VCaP (cell line): ENCODE data around the gene GJB4.
"Not testable (repeated sequence)": the region's sequence is repeated elsewhere in the genome, so short reads cannot be mapped to it uniquely, and the experiment has no call there.

Experiments
- H3K27ac ChIP-seq: fragments of 450-650 bp; 2 replicates; pipeline ENCODE4 v1.5.1; 2017
- TF ChIP-seq, protein P1 (sequence below): fragments of 450-650 bp; conservative IDR thresholded peaks from 2 replicates; pipeline ENCODE4 v1.5.1; 2017; ENCODE audit warnings: mild to moderate bottlenecking, moderate library complexity

GJB4 gene

DNA sequence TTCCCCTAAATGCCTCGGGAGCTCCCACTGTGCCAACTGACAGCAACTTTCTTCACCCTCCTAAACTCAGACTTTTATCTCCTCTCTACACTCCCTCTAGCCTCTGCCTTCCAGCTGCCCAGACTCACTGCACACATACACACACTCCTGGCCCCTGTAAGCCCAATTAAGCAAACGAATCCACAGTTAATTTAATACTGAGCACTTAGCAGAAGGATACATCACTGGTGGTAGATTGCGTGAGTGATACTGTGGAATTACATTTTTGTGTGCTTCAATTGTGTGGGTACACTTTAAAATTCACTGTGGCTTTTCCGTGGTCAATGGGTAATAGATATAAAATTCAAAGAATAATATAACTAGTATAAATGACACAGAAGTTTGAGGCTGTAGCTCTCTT is 38.3 kb upstream of the GJB4 start:
- no peak overlapping the region for H3K27ac ChIP-seq
- TF ChIP-seq, protein P1, sequence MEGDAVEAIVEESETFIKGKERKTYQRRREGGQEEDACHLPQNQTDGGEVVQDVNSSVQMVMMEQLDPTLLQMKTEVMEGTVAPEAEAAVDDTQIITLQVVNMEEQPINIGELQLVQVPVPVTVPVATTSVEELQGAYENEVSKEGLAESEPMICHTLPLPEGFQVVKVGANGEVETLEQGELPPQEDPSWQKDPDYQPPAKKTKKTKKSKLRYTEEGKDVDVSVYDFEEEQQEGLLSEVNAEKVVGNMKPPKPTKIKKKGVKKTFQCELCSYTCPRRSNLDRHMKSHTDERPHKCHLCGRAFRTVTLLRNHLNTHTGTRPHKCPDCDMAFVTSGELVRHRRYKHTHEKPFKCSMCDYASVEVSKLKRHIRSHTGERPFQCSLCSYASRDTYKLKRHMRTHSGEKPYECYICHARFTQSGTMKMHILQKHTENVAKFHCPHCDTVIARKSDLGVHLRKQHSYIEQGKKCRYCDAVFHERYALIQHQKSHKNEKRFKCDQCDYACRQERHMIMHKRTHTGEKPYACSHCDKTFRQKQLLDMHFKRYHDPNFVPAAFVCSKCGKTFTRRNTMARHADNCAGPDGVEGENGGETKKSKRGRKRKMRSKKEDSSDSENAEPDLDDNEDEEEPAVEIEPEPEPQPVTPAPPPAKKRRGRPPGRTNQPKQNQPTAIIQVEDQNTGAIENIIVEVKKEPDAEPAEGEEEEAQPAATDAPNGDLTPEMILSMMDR = no peak

DNA sequence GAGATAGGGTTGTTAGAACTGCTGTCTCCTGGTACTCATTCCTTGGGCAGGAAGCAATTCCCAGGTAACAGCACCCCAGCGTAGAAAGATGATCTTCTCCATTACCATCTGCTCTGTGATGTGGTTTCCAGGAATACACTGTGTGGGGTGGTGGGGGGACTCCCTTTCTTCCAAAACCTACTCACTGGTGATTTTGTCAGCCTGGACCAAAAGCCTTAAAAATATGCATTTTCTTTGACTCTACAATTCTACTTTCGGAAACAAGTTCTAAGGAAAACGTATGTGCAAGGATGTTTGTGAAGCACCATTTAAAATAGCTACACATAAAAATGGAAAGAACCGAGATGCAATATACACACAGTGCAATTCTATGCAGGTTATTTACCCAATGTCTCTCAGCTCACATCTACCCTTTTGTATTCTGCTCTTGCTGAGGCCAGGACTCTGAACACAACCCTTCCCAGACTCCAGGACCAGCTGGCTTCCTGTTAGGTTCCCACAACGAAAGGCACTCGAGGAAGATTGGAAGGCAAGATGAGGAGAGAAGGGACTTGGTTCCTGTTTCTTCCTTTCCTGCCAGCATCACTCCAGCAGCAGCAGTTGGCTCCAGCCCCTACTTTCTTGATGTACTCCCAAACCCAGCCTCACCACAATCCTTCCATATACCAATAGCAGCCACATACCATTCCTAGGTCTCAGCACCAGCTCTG is 37.7 kb upstream of the GJB4 start:
- TF ChIP-seq, protein P1 = no peak
- H3K27ac ChIP-seq = no peak overlapping the region

DNA sequence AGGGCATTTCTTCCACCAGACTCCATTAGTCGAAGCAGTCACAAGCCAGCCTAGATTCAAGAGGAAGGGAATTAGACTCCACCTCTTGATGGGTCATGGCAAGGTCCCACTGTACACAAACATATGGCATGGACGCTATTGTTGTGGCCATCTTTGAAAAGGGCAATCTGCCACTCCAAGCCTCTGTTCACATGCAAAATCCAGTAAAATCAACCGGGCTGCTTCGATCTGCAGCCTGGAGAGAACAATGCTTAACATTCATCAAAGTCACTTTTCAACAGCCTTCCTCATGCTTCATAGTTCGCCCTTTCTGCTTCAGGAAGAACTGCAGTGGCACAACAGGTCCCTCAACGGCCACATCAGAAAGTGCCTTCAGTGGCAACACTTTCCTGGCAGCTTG is 32.7 kb upstream of the GJB4 start:
- TF ChIP-seq, protein P1 = no peak
- no peak overlapping the region for H3K27ac ChIP-seq

DNA sequence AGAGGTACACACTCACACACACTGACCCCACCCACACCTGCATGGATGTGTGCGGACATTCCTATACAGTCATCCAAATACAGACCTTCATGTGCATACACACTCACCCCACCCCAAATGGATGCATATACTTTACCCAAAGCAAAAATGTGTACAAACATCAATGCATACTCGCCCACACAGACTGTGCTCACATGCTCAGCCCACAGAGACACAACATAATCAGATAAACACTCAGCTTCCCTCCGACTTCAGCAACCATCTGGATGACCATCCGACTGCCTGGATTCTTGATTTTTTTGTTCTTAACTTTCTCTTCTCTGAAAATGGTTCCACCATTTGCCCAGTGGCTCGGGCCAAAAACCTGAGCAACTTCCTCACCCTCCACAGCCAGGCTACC is 29.1 kb upstream of the GJB4 start:
- H3K27ac ChIP-seq = no peak overlapping the region
- TF ChIP-seq, protein P1 = no peak

DNA sequence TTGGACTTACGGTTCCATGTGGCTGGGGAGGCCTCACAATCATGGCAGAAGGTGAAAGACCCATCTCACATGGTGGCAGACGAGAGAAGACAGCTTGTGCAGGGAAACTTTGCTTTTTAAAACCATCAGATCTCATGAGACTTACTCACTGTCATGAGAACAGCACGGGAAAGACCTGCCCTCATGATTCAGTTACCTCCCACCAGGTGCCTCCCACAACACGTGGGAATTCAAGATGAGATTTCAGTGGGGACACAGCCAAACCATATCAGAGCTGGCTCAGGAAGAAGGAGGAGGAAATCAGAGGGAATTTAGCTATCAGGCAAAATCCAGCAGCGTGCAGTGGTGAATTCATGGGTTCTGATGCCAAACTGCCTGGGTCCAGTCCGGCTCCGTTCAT is 26.7 kb upstream of the GJB4 start:
- not testable (repeated sequence) for H3K27ac ChIP-seq

DNA sequence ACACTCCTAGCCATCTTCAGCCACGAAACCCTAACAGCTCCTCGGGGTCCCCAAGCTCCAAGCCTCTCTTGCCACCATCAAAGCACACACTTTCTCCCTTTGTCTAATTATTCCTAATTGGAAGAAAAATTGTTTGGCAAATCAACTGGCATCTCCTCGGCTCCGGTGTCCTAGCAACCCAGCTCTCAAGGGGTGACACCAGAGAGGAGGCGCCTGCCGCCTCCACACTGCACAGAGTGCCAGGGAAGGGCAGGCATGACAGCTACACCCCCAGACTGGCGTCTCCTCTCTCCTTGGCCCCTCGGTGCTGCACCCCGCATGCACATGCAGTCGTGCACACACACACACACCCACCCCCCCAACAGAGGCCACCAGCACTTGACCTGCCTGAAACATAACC is 22.8 kb upstream of the GJB4 start:
- H3K27ac ChIP-seq = no peak overlapping the region
- TF ChIP-seq, protein P1 = no peak

DNA sequence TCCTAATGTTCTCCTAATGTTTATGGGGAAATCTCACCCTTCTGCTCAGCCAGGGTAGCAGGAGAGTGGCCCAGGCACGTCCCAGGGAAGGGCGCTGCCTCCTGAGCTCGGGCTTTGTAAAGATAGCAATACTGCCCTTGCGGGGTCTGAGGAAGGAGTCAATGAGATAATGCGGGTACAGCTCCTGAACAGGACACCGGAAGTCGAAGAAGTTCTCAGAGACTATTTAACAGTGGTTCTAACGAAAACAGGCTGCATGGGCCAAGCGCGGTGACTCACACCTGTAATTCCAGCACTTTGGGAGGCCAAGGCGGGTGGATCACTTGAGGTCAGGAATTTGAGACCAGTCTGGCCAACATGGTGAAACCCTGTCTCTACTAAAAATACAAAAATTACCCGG is 22.3 kb upstream of the GJB4 start:
- not testable (repeated sequence) for H3K27ac ChIP-seq

DNA sequence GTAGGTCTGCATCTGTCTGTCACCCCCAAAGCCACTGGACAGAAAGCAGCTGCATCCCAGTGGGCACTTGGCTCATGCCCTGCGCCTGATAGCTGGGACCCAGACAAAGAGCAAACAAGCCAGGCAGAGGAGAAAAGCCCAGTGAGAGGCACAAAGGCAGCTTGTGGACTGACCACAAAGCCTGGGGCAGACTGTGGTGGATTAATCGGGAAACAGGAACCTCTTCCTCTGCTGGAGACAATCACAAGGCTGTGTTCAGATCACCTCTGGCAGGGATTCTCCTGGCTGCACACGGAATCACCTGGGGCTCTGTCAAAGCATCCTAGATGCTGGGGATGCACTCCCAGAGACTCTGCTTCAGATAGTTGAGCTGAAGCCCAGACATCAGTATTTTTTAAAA is 19.9 kb upstream of the GJB4 start:
- no peak overlapping the region for H3K27ac ChIP-seq
- TF ChIP-seq, protein P1 = no peak
